ENCODE results near the gene PTGES. TPM values are rescaled to one million over a fixed set of nuclear protein-coding genes. Genes with fewer than 3 reads are reported as not detected.

Gene PTGES
- total RNA-seq, 1 donor from 2014 or later, result not detected

DNA sequence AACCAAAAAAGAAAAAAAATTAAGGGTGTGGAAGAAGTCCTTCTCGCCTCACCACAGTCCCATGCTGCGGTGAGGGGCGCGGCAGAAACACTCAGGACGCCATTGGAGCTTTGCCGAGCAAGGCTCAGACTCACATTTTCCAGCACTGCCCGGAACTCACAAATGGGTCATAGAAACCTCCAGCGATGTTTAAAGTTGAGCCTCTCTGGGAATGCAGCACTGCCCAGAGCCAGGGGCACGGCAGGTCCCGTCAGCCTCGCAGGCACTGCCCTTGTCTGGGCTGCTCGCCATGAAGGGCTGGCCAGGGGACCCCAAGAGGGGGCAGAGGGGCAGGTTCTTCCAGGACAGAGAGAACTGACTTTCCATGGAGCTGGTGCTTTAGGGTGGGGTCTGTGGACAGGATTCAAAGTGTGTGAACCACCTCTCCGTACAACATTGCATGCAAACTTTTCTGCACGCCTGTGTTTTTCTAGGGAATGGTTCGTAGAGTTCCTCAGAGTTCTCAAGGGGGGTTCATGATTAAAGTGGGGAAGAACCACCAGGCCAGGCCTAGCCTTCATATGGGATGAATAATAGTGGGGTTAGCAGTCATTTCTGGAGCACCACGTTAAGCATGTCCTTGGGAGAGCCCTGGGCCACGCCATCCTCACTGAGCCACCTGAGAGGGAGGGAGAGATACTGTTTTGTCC, 49.0 kb downstream of the PTGES start:
- DNase-seq (no peak), ATAC-seq (ENCODE audit: low read depth) (no peak)
- TF ChIP-seq, protein P1, sequence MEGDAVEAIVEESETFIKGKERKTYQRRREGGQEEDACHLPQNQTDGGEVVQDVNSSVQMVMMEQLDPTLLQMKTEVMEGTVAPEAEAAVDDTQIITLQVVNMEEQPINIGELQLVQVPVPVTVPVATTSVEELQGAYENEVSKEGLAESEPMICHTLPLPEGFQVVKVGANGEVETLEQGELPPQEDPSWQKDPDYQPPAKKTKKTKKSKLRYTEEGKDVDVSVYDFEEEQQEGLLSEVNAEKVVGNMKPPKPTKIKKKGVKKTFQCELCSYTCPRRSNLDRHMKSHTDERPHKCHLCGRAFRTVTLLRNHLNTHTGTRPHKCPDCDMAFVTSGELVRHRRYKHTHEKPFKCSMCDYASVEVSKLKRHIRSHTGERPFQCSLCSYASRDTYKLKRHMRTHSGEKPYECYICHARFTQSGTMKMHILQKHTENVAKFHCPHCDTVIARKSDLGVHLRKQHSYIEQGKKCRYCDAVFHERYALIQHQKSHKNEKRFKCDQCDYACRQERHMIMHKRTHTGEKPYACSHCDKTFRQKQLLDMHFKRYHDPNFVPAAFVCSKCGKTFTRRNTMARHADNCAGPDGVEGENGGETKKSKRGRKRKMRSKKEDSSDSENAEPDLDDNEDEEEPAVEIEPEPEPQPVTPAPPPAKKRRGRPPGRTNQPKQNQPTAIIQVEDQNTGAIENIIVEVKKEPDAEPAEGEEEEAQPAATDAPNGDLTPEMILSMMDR (IDR thresholded peaks at IDR 0.05), result no peak
- intact Hi-C loops (cut with micrococcal nuclease), result no loop called here
- H3K27me3 Mint-ChIP-seq, result peaks cover 13% of the 10 kb centered on the region
- ChIA-PET POLR2A (no interaction called here), CTCF (no interaction called here)
- no peaks in the 10 kb centered on the region for H3K9me3 Mint-ChIP-seq
- no peak overlapping the region for H3K27ac Mint-ChIP-seq
- H3K36me3 Mint-ChIP-seq (ENCODE audit: low read depth), result no peaks in the 10 kb centered on the region
- no peak overlapping the region for H3K4me3 Mint-ChIP-seq
- no peaks in the 10 kb centered on the region for H3K4me1 Mint-ChIP-seq

DNA sequence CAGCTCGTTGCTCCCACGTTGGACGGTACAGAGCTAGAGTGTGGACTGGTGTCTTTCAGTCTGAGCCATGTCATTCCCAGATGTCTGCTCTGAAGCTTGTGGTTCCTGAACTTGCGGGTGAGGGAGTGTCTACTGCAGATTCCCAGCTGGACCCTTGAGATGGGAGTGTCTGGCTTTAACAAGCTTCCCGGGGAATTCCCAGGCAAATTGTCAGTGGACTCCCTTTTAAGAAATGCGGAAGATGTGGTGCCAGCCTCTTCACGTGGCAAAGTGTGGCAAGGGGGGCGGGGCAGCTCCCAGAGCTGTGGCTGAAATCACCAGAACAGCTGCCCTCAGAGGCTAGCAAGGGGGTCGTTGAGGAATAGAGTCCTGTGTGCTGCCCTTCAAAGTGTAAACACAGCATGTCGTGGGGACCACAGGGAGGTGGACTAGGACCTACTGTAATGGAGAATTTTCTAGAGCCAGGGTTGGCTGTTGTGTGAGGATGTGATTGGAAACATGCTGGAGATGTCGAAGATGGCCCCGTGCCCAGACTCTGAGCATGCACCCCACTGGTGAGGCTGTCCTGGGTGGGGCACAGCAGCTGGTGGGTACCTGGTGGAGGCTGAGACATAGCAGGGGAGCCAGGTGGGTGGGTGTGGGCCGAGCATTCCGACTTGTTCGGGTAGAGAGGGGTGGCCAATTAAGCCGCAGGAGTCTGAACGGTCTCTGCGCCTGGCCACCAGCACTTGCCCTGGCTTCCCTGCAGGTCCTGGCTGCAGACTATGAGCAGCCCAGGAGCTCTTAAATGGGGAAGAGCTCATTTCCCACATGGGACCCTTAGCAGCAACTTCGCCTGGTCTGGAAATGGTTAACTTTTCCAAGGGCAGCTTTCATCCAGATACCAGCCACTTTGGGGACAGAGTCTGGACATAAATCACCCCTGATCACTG, 50.0 kb downstream of the PTGES start:
- TF ChIP-seq, protein P1 (IDR thresholded peaks at IDR 0.05), result no peak
- Mint-ChIP-seq H3K27me3 (peaks cover 21% of the 10 kb centered on the region), H3K9me3 (no peaks in the 10 kb centered on the region), H3K4me3 (no peak overlapping the region), H3K4me1 (no peaks in the 10 kb centered on the region), H3K36me3 (ENCODE audit: low read depth) (no peaks in the 10 kb centered on the region), H3K27ac (no peak overlapping the region)
- intact Hi-C loops (cut with micrococcal nuclease), result no loop called here
- DNase-seq (no peak), ATAC-seq (ENCODE audit: low read depth) (no peak)
- CTCF ChIA-PET, result interaction anchor here (0.6 kb wide), 1 partner anchor 837 kb away, joined by 3 read pairs; no protein-coding TSS in a partner anchor
- POLR2A ChIA-PET, result no interaction called here

DNA sequence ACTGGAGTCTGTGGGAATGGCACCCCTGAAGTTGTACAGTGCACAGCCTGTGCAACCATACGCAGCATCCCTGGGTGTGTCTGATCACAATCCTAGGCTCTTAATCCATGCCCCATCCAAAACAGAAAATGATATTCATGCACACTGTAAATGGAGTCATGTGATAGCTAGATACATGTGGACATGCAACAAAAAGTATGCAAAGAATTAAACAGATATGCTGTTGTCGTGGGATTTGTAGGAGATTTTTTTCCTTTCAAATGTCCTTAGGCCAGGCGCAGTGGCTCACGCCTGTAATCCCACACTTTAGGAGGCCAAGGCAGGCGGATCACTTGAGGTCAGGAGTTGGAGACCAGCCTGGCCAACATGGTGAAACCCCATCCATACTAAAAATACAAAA, 51.3 kb downstream of the PTGES start:
- intact Hi-C loops (cut with micrococcal nuclease), result no loop called here
- no peak overlapping the region for H3K4me3 Mint-ChIP-seq
- H3K4me1 Mint-ChIP-seq, result peaks cover 2% of the 10 kb centered on the region
- no peak overlapping the region for H3K27ac Mint-ChIP-seq
- CTCF ChIA-PET, result no interaction called here
- ATAC-seq (ENCODE audit: low read depth) (no peak), DNase-seq (no peak)
- TF ChIP-seq, protein P1 (IDR thresholded peaks at IDR 0.05), result no peak
- no peaks in the 10 kb centered on the region for H3K36me3 Mint-ChIP-seq (ENCODE audit: low read depth)
- H3K27me3 Mint-ChIP-seq, result peaks cover 28% of the 10 kb centered on the region
- POLR2A ChIA-PET, result no interaction called here
- no peaks in the 10 kb centered on the region for H3K9me3 Mint-ChIP-seq

DNA sequence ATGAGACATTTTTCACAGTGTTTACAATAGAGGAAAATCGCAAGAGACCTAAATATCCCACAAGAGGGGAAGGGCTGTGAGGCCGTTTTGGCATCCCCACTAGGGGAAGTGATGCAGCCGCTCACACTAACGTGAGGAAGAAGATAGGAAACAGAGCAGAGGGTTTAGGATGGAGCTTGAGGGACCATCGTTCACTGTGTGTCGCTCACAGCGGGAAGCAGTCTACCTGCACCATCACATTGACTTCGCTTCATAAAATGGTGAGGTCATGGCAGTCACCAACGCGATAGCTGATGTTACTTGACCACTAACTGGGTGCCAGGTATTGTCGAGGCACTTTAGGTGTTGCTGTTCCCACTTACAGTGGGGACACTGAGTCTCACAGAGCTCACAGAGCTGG, 51.8 kb downstream of the PTGES start:
- ChIA-PET CTCF (no interaction called here), POLR2A (no interaction called here)
- no peak for DNase-seq
- no peak for ATAC-seq (ENCODE audit: low read depth)
- Mint-ChIP-seq H3K27ac (no peak overlapping the region), H3K36me3 (ENCODE audit: low read depth) (no peaks in the 10 kb centered on the region), H3K9me3 (no peaks in the 10 kb centered on the region), H3K4me1 (peaks cover 2% of the 10 kb centered on the region), H3K27me3 (peaks cover 28% of the 10 kb centered on the region), H3K4me3 (no peak overlapping the region)
- TF ChIP-seq, protein P1 (IDR thresholded peaks at IDR 0.05), result no peak
- intact Hi-C loops (cut with micrococcal nuclease), result no loop called here

DNA sequence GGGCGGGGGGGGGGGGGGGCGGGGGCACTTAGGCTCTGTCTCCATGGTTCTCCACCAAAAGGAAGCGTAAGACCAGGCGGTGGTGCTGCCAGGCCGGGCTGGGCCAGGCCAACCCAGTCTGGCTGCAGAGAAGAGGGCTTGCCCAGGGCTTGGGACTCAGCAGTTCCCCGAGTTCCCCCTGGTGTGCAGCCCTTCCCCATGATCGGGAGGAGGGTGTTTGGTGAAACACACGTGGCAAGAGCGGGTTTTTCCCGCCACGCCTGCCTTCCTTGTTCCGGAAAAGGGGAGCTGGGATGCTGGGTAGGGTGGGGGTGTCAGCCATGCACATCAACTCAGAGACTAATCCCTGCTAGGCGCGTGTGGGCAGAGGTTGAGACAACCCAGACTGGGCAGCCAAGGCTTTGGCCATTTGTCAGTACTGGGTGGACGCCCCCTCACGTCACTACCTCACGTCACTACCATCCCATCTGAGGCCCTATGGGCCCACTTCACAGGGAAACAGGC, 54.5 kb downstream of the PTGES start:
- POLR2A ChIA-PET, result interaction anchor here (0.6 kb wide), 1 partner anchor 29 kb away, joined by 6 read pairs; no protein-coding TSS in a partner anchor
- H3K4me1 Mint-ChIP-seq, result peaks cover 2% of the 10 kb centered on the region
- no peak for ATAC-seq (ENCODE audit: low read depth)

More for the DNA sequence above, 54.5 kb downstream of the PTGES start:
- Mint-ChIP-seq H3K4me3 (no peak overlapping the region), H3K27ac (no peak overlapping the region), H3K36me3 (ENCODE audit: low read depth) (no peaks in the 10 kb centered on the region), H3K9me3 (no peaks in the 10 kb centered on the region), H3K27me3 (peaks cover 40% of the 10 kb centered on the region)
- TF ChIP-seq, protein P1 (IDR thresholded peaks at IDR 0.05), result no peak
- DNase-seq, result no peak
- intact Hi-C loops (cut with micrococcal nuclease), result no loop called here
- CTCF ChIA-PET, result no interaction called here
